NOMO-1 treated with DMSO at 0.1 percent for 48 hours (cell line): ENCODE results near the gene TM9SF2.
A peak's percentile ranks its signal among the peaks of the same experiment; 100 is the strongest.

Experiments
- DNase-seq: peaks from one replicate; lab custom pipeline; 2025; ENCODE audit not compliant: unreplicated experiment; lab: John Stamatoyannopoulos, UW

The TM9SF2 gene

GRCh38 chr13:99495466-99496183 is 5.6 kb upstream of the TM9SF2 start:
- DNase-seq = no peak

GRCh38 chr13:99496184-99497142 is 4.8 kb upstream of the TM9SF2 start:
- peak; percentile 94 for DNase-seq

GRCh38 chr13:99498171-99499161 is 2.8 kb upstream of the TM9SF2 start:
- DNase-seq = peak; percentile 93

- DNase-seq = no peak
These were observed 461 bp upstream of the TM9SF2 start for GRCh38 chr13:99500839-99501183.

GRCh38 chr13:99501848-99502301 is 603 bp downstream of the TM9SF2 start:
- DNase-seq = no peak

- peak; percentile 34 for DNase-seq
These were observed 4.6 kb downstream of the TM9SF2 start for GRCh38 chr13:99505814-99506269.

- peak; percentile 90 for DNase-seq
These were observed 5.4 kb downstream of the TM9SF2 start for GRCh38 chr13:99506634-99507033.

GRCh38 chr13:99507054-99507453 is 5.8 kb downstream of the TM9SF2 start:
- peak; percentile 81 for DNase-seq

- DNase-seq = no peak
These were observed 6.3 kb downstream of the TM9SF2 start for GRCh38 chr13:99507551-99507950.

- DNase-seq = peak; percentile 64
These were observed 6.7 kb downstream of the TM9SF2 start for GRCh38 chr13:99507986-99508385.

- DNase-seq = no peak
These were observed 8.2 kb downstream of the TM9SF2 start for GRCh38 chr13:99509479-99509878.

- DNase-seq = peak; percentile 16
These were observed 13.5 kb downstream of the TM9SF2 start for GRCh38 chr13:99514801-99515200.

- no peak for DNase-seq
These were observed 15.1 kb downstream of the TM9SF2 start for GRCh38 chr13:99516153-99516929.

- DNase-seq = no peak
These were observed 16.3 kb downstream of the TM9SF2 start for GRCh38 chr13:99517577-99517976.

GRCh38 chr13:99517984-99518383 is 16.7 kb downstream of the TM9SF2 start:
- DNase-seq = no peak

GRCh38 chr13:99522298-99522697 is 21.0 kb downstream of the TM9SF2 start:
- DNase-seq = no peak

GRCh38 chr13:99523838-99524237 is 22.6 kb downstream of the TM9SF2 start:
- DNase-seq = no peak

- no peak for DNase-seq
These were observed 24.7 kb downstream of the TM9SF2 start for GRCh38 chr13:99525967-99526366.

- no peak for DNase-seq
These were observed 25.3 kb downstream of the TM9SF2 start for GRCh38 chr13:99526549-99526948.

- DNase-seq = no peak
These were observed 26.0 kb downstream of the TM9SF2 start for GRCh38 chr13:99527301-99527700.
